Ascending aorta (tissue), 2 donors: ENCODE measurements around the gene PRIM1. TPM values are rescaled to one million over a fixed set of nuclear protein-coding genes. Genes with fewer than 3 reads are reported as not detected.
"Not testable (repeated sequence)": the region's sequence is repeated elsewhere in the genome, so short reads cannot be mapped to it uniquely, and the experiment has no call there.

Experiments
- DNase-seq, 2 donors: peaks; one replicate each; pipeline ENCODE4 v3.0.0-alpha.2; 2019; ENCODE audit warnings: low spot score in 2 of 2
- H3K27ac ChIP-seq, 2 donors: fragments of 200-600 bp; sonication (generic); one replicate each; pipeline ENCODE4 v1.5.1; 2016 to 2017; ENCODE audit warnings: mild to moderate bottlenecking in 1 of 2
- H3K27me3 ChIP-seq: fragments of 200-600 bp; sonication (generic); one replicate; pipeline ENCODE4 v1.5.1; 2017
- H3K36me3 ChIP-seq, 2 donors: fragments of 200-600 bp; sonication (generic); one replicate each; pipeline ENCODE4 v1.5.1; 2016
- H3K4me1 ChIP-seq, 2 donors: fragments of 200-600 bp; sonication (generic); one replicate each; pipeline ENCODE4 v1.5.1; 2016 to 2017; ENCODE audit warnings: mild to moderate bottlenecking in 1 of 2
- H3K4me3 ChIP-seq, 2 donors: fragments of 200-600 bp; sonication (generic); one replicate each; pipeline ENCODE4 v1.5.1; 2016 to 2017; ENCODE audit warnings: mild to moderate bottlenecking in 1 of 2
- H3K9me3 ChIP-seq, 2 donors: fragments of 200-600 bp; sonication (generic); one replicate each; pipeline ENCODE4 v1.5.1; 2016
- intact Hi-C: fragments of 100-400 bp; cut with DNase I; formaldehyde crosslinking; loops from one replicate; pipeline ENCODE4 v1.15.1; 2023
- total RNA-seq: library from RNA; depleted of rRNA; stranded (reverse); fragments of >200 nt; gene quantifications from one replicate; pipeline ENCODE4 v1.1.0, GENCODE V29; 2016
- TF ChIP-seq, protein P1 (sequence below), 3 experiments: fragments of 200-600 bp in 2 of 3; fragments of 450-650 bp in 1 of 3; sonication (generic) in 2 of 3; IDR thresholded peaks; one replicate each; pipeline ENCODE4 v1.5.1; 2016 to 2019; ENCODE audit warnings: antibody characterized with exemption in 3 of 3, mild to moderate bottlenecking in 1 of 3, moderate library complexity in 1 of 3

PRIM1 gene
- total RNA-seq, 1 donor from 2014 or later, result 20.9 TPM

DNA sequence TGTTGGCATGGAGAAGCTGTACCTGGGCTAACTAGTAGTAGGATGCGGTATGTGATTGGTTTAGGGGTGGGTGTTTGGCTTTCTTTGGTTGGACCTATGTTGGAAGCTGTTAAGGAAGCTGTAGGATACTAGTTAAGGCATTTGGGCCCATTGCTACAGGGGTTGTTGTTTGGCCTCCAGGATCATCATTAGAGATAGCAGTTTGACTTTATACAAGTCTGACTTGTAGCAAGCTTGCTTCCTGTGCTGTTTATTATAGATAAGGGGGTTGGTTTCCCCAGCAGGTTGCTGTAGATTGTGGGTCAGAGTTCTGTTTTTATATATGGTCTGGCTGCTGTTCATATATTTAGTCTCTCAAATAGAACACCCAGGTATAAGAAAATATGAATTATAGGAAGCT lies 1.4 kb upstream of the PRIM1 start:
- intact Hi-C loops, result loop anchor here (2.0 to 5.0 kb wide), 2 partner anchors 29 to 484 kb away; partner anchors contain the start of gene NACA
- H3K4me3 ChIP-seq, result no peak overlapping the region
- TF ChIP-seq, protein P1, sequence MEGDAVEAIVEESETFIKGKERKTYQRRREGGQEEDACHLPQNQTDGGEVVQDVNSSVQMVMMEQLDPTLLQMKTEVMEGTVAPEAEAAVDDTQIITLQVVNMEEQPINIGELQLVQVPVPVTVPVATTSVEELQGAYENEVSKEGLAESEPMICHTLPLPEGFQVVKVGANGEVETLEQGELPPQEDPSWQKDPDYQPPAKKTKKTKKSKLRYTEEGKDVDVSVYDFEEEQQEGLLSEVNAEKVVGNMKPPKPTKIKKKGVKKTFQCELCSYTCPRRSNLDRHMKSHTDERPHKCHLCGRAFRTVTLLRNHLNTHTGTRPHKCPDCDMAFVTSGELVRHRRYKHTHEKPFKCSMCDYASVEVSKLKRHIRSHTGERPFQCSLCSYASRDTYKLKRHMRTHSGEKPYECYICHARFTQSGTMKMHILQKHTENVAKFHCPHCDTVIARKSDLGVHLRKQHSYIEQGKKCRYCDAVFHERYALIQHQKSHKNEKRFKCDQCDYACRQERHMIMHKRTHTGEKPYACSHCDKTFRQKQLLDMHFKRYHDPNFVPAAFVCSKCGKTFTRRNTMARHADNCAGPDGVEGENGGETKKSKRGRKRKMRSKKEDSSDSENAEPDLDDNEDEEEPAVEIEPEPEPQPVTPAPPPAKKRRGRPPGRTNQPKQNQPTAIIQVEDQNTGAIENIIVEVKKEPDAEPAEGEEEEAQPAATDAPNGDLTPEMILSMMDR (IDR thresholded peaks at IDR 0.05), result no peak
- H3K9me3 ChIP-seq, result no peaks in the 10 kb centered on the region
- H3K27ac ChIP-seq, result no peak overlapping the region
- no peaks in the 10 kb centered on the region for H3K4me1 ChIP-seq
- no peak for DNase-seq
- H3K36me3 ChIP-seq, result no peaks in the 10 kb centered on the region
- H3K27me3 ChIP-seq, result no peaks in the 10 kb centered on the region

DNA sequence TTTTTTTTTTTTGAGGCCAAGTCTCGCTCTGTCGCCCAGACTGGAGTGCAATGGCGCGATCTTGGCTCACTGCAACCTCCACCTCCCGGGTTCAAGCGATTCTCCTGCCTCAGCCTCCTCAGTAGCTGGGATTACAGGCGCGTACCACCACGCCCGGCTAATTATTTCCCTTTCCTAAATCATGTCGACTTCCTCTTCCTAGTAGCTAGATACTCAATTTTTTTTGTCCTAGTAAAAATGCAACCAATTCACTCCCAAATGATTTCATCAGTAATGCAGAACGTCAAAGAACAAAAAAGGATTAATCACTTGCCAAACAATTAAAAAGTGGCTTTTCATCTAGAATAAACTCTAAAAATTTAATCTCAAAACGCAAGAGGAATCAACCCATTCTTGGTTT lies 1.5 kb downstream of the PRIM1 start:
- not testable (repeated sequence) for H3K27me3 ChIP-seq, H3K36me3 ChIP-seq, H3K9me3 ChIP-seq, H3K27ac ChIP-seq, H3K4me1 ChIP-seq
- DNase-seq, result peak in 1 of 2 donors; percentile 22
- peak overlapping the region in 1 of 2 donors; percentile 80 for H3K4me3 ChIP-seq
- intact Hi-C loops, result loop anchor here (5.0 kb wide), 1 partner anchor 487 kb away; a partner anchor contains a TSS

DNA sequence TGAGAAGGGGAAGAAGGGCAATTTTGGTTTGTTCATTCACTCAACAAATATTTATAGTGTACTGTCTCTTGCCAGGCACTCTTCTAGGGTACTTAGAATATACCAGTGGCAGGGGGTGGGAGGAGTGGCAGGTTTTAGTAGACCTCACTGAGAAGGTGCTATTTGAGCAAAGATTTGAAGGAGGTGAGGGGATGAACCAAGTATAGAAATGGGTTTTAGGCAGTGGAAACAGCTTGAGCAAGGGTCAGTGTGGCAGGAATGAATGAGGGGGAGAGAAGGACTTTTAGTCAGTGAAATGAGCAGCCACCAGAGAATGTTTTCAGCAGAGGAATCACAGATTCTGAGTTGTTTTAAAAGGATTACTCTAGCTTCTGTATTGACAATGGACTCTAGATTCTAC lies 2.3 kb downstream of the PRIM1 start:
- H3K9me3 ChIP-seq, result no peaks in the 10 kb centered on the region
- DNase-seq, result peak in 1 of 2 donors; percentile 27
- intact Hi-C loops, result loop anchor here (5.0 kb wide), 1 partner anchor 487 kb away; a partner anchor contains a TSS
- H3K36me3 ChIP-seq, result peaks cover 4 to 10% of the 10 kb centered on the region in 2 donors
- TF ChIP-seq, protein P1 (IDR thresholded peaks at IDR 0.05), result no peak
- H3K27ac ChIP-seq, result no peak overlapping the region
- no peaks in the 10 kb centered on the region for H3K4me1 ChIP-seq
- H3K4me3 ChIP-seq, result no peak overlapping the region
- no peaks in the 10 kb centered on the region for H3K27me3 ChIP-seq

DNA sequence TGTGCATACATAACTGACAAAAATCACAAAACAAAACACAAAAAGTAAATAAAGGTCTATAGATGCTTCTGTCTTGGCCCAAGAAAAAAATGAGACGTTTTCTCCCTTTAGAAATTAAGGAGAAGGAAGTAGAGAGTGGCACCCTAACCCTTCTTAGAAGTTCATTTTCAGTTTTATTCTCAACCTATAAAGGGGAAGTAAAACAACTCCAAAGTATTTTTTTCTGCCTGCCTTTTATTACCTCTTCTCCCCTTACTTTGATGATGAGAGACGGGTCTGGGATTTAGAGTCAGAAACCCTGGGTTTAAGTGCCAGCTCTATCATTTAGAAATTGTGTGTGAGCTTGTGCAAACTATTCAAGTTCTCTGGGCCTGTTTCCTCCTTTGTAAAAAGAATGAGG lies 2.8 kb downstream of the PRIM1 start:
- Histone ChIP-seq H3K4me1 (no peaks in the 10 kb centered on the region), H3K27me3 (no peaks in the 10 kb centered on the region), H3K4me3 (no peak overlapping the region), H3K9me3 (no peaks in the 10 kb centered on the region), H3K36me3 (peaks cover 6 to 12% of the 10 kb centered on the region in 2 donors), H3K27ac (no peak overlapping the region)
- DNase-seq, result no peak
- TF ChIP-seq, protein P1 (IDR thresholded peaks at IDR 0.05), result no peak
- intact Hi-C loops, result no loop called here

DNA sequence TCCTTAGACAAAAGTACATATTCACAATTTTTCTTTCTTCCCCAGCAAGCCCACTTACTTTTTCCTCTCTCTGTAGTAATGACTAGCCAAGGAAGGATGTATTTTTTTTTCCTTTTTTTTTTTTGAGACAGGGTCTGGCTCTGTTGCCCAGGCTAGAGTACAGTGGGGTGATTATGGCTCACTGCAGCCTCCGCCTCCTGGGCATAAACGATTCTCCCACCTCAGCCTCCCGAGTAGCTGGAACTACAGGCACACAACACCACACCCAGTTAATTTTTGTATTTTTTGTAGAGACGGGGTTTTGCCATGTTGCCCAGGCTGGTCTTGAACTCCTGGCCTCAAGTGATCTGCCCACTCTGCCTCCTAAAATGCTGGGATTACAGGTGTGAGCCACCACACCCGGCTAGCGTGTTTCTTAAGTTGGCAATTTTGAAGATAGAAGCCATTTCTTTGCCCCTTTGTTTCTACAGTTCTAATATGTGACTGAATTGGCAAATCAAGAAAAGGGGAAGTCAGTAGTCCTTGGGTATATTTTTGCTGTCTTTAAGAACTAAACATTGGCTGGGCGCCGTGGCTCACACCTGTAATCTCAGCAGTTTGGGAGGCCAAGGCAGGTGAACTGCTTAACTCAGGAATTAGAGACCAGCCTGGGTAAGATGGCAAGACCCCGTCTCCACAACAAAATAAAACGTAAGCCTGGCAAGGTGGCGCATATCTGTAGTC lies 23.8 kb downstream of the PRIM1 start:
- Histone ChIP-seq H3K27ac (no peak overlapping the region), H3K4me3 (no peak overlapping the region), H3K36me3 (peaks cover 0 to 8% of the 10 kb centered on the region in 2 donors), H3K9me3 (no peaks in the 10 kb centered on the region), H3K27me3 (no peaks in the 10 kb centered on the region), H3K4me1 (peaks cover 0 to under 1% of the 10 kb centered on the region in 2 donors)
- intact Hi-C loops, result no loop called here
- TF ChIP-seq, protein P1 (IDR thresholded peaks at IDR 0.05), result no peak
- no peak for DNase-seq

DNA sequence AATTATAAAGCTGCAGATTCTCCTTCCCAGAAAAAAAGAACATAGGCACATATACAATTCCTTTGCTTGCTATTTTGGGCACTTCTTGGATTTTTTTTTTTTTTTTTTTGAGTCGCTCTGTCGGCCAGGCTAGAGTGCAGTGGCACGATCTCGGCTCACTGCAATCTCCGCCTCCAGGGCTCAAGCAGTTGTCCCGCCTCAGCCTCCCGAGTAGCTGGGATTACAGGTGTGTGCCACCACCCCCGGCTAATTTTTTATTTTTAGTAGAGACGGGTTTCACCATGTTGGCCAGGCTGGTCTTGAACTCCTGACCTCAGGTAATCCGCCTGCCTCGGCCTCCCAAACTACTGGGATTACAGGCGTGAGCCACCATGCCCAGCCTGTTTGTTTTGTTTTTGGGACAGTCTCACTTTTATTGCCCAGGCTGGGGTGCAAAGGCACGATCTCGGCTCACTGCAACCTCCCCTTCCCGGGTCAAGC lies 25.9 kb downstream of the PRIM1 start:
- Histone ChIP-seq H3K4me1 (peaks cover 0 to 20% of the 10 kb centered on the region in 2 donors), H3K27ac (peak overlapping the region; percentile 89 to 90), H3K4me3 (peak overlapping the region in 1 of 2 donors; percentile 72)
- H3K27me3 ChIP-seq, H3K9me3 ChIP-seq, H3K36me3 ChIP-seq, intact Hi-C loops, DNase-seq: not testable (repeated sequence)
